Adrenal gland (tissue), 12 donors: ENCODE measurements around the gene NRIP2. TPM values are rescaled to one million over a fixed set of nuclear protein-coding genes. Genes with fewer than 3 reads are reported as not detected.

Experiments used
- DNase-seq, 7 donors: peaks; one replicate each; pipeline ENCODE4 v3.0.0-alpha.2; 2019 to 2020
- H3K27ac ChIP-seq, 5 donors: fragments of 200-600 bp; sonication (generic) in 4 of 5; 1 replicate in 3 of 5; 2 replicates in 2 of 5; pipeline versions ENCODE4 v1.5.1 to v1.8.0; 2016 to 2020; ENCODE audit warnings: mild to moderate bottlenecking in 1 of 5
- H3K27me3 ChIP-seq: fragments of 200-600 bp; 2 replicates; pipeline ENCODE4 v1.8.0; 2021
- H3K36me3 ChIP-seq, 2 donors: fragments of 200-600 bp; replicated peaks in 1 of 2; 1 replicate in 1 of 2; 2 replicates in 1 of 2; pipeline versions ENCODE4 v1.5.1 to v1.8.0; 2018 to 2022
- H3K4me1 ChIP-seq, 2 donors: fragments of 200-600 bp; replicated peaks in 1 of 2; 1 replicate in 1 of 2; 2 replicates in 1 of 2; pipeline versions ENCODE4 v1.5.1 to v1.8.0; 2018 to 2021
- H3K4me3 ChIP-seq, 4 donors: fragments of 200-600 bp; sonication (generic) in 3 of 4; one replicate each; pipeline ENCODE4 v1.5.1; 2016 to 2018
- H3K9me3 ChIP-seq, 3 donors: fragments of 200-600 bp; sonication (generic) in 1 of 3; replicated peaks in 1 of 3; 1 replicate in 2 of 3; 2 replicates in 1 of 3; pipeline versions ENCODE4 v1.5.1 to v1.8.0; 2016 to 2021
- CTCF ChIP-seq, 6 experiments: fragments of 450-650 bp in 4 of 6; fragments of 200-600 bp in 2 of 6; sonication (generic) in 1 of 6; IDR thresholded peaks; 1 replicate in 5 of 6; 2 replicates in 1 of 6; pipeline versions ENCODE4 v1.5.1 to v1.8.0; 2016 to 2021; ENCODE audit warnings: antibody characterized with exemption in 6 of 6, mild to moderate bottlenecking in 2 of 6, moderate library complexity in 1 of 6
- POLR2A ChIP-seq, 2 donors: fragments of 450-650 bp; IDR thresholded peaks; one replicate each; pipeline ENCODE4 v1.6.1; 2017; ENCODE audit warnings: antibody characterized with exemption in 2 of 2, mild to moderate bottlenecking in 2 of 2, moderate library complexity in 1 of 2
- WGBS, 4 donors: extraction: QIAGEN DNeasy Blood & Tissue Kit in 2 of 4; methylation state at CpG; one replicate each; pipeline versions ENCODE4 v1.1.5 to v1.1.7; 2013 to 2017; 5-methylcytosine and 5-hydroxymethylcytosine counted together
- intact Hi-C, 2 donors: fragments of 100-400 bp; cut with DNase I; formaldehyde crosslinking; loops; one replicate each; pipeline versions ENCODE4 v1.14.1 to v1.15.0; 2022 to 2023
- polyA plus RNA-seq, 3 donors: library from polyadenylated mRNA; stranded (reverse); fragments of 200-250 nt in 2 of 3; fragments of 350-450 nt in 1 of 3; fragmentation: Illumina TruSeq in 1 of 3; extraction: RNeasy Lipid Tissue Mini Kit (QIAGEN cat#74804) in 1 of 3; gene quantifications; one replicate each; pipeline ENCODE4 v1.2.3, GENCODE V29; 2013 to 2014
- total RNA-seq, 9 donors: library from RNA; depleted of rRNA in 4 of 9; stranded (reverse); fragments of >200 nt in 4 of 9; fragments of 120-200 nt in 1 of 9; fragmentation: NEBNext Ultra II Directional in 1 of 9; extraction: Animal tissue kit (Norgen Biotek cat#: 25700) in 1 of 9; gene quantifications; one replicate each; pipeline versions ENCODE4 v1.1.0 to v1.2.4, GENCODE V29; 2013 to 2023
- donor health status: healthy with polysubstance abuse.
- donor health status: Bipolar disorder and iron deficiency.
- donor health status: DM: yes; HTN: yes; CAD: no.
- donor health status: DM: no; HTN: no; CAD: no.
- donor health status: DM: no; HTN: no; CAD: no.
- donor health status: DM: yes; HTN: yes; CAD: no.

NRIP2 gene
- total and polyA plus RNA-seq, 12 donors = 0.87 to 9.1 (median 2.5) TPM

- TF ChIP-seq POLR2A (IDR thresholded peaks at IDR 0.05) (no peak), CTCF (IDR thresholded peaks at IDR 0.05) (no peak)
- 76 to 89% (median 82%) methylated on average over 6 of the region's 6 CpGs for WGBS, 4 donors
- intact Hi-C loops = no loop called here
Measured at GRCh38 chr12:2824541-2824940, 10.3 kb downstream of the NRIP2 start.

DNA sequence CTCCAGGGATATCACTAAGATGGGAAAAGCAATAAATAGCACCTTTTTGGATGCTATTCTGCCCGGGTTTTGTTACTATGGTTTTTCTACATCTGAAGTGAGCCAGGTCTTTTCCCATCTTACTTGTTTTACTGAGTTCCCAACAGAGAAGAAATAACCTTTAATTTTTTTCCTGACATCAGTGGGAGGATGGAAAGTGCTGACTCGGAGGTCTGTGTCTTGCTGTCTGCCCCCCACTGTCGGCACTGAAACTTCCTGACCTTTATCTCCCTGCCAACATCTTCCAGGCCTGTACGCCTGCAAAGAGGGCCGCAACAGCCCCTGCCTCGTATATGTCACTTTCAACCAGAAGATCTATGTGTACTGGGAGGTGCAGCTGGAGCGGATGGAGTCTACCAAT, 11.4 kb downstream of the NRIP2 start:
- Histone ChIP-seq H3K4me1 (no peaks in the 10 kb centered on the region), H3K27me3 (no peaks in the 10 kb centered on the region), H3K36me3 (peaks cover 0 to 100% of the 10 kb centered on the region in 2 donors), H3K9me3 (no peaks in the 10 kb centered on the region), H3K27ac (no peak overlapping the region), H3K4me3 (no peak overlapping the region)
- TF ChIP-seq POLR2A (IDR thresholded peaks at IDR 0.05) = no peak
- no peak for TF ChIP-seq CTCF (IDR thresholded peaks at IDR 0.05)
- intact Hi-C loops = no loop called here
- no peak for DNase-seq
- WGBS, 4 donors = 71 to 75% (median 74%) methylated on average over 7 of the region's 7 CpGs

More at GRCh38 chr12:2824541-2824940, 10.3 kb downstream of the NRIP2 start:
- no peaks in the 10 kb centered on the region for H3K9me3 ChIP-seq
- no peaks in the 10 kb centered on the region for H3K27me3 ChIP-seq
- no peak for DNase-seq
- no peak overlapping the region for H3K4me3 ChIP-seq
- H3K27ac ChIP-seq = no peak overlapping the region
- peaks cover 0 to 95% of the 10 kb centered on the region in 2 donors for H3K36me3 ChIP-seq
- H3K4me1 ChIP-seq = no peaks in the 10 kb centered on the region

GRCh38 chr12:2820432-2820831, 14.4 kb downstream of the NRIP2 start:
- no peak for TF ChIP-seq CTCF (IDR thresholded peaks at IDR 0.05)
- no peak for TF ChIP-seq POLR2A (IDR thresholded peaks at IDR 0.05)
- H3K36me3 ChIP-seq = peaks cover 0 to 78% of the 10 kb centered on the region in 2 donors
- H3K4me1 ChIP-seq = no peaks in the 10 kb centered on the region
- 82 to 88% (median 83%) methylated on average over 3 to 9 of the region's 9 CpGs for WGBS, 4 donors
- no peak for DNase-seq
- H3K27me3 ChIP-seq = no peaks in the 10 kb centered on the region
- no peaks in the 10 kb centered on the region for H3K9me3 ChIP-seq
- intact Hi-C loops = no loop called here
- H3K27ac ChIP-seq = no peak overlapping the region
- no peak overlapping the region for H3K4me3 ChIP-seq

DNA sequence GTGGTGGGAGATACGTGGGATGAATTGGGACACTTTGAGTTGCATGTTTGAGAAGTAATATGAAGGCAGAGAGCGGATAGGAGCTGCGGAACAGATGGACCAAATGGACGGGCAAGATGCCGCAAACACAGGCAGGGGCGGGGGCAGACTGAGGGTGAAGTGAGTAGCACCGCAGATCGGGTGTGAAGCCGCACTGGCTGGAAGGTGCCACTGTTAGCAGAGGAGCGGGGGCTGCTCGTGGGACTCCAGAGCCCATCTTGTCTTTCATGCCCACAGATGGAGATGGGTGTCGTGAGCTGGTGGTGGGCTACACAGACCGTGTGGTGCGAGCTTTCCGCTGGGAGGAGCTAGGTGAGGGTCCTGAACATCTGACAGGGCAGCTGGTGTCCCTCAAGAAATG, 15.0 kb downstream of the NRIP2 start:
- DNase-seq = no peak
- intact Hi-C loops = no loop called here
- 93 to 95% (median 95%) methylated on average over 15 of the region's 15 CpGs for WGBS, 4 donors
- no peak overlapping the region for H3K4me3 ChIP-seq
- H3K36me3 ChIP-seq = peaks cover 0 to 72% of the 10 kb centered on the region in 2 donors
- H3K4me1 ChIP-seq = no peaks in the 10 kb centered on the region
- TF ChIP-seq POLR2A (IDR thresholded peaks at IDR 0.05) = no peak
- no peak for TF ChIP-seq CTCF (IDR thresholded peaks at IDR 0.05)
- H3K27me3 ChIP-seq = no peaks in the 10 kb centered on the region
- H3K9me3 ChIP-seq = no peaks in the 10 kb centered on the region
- no peak overlapping the region for H3K27ac ChIP-seq
